Activated T-cell treated with anti-CD3 and anti-CD28 coated beads for 4 hours (primary cell): ENCODE data around the gene RRP7A.
"Not testable (repeated sequence)": the region's sequence is repeated elsewhere in the genome, so short reads cannot be mapped to it uniquely, and the experiment has no call there.

Experiments used
- DNase-seq: peaks from one replicate; pipeline ENCODE4 v3.0.0-alpha.2; 2020

Gene RRP7A

DNA sequence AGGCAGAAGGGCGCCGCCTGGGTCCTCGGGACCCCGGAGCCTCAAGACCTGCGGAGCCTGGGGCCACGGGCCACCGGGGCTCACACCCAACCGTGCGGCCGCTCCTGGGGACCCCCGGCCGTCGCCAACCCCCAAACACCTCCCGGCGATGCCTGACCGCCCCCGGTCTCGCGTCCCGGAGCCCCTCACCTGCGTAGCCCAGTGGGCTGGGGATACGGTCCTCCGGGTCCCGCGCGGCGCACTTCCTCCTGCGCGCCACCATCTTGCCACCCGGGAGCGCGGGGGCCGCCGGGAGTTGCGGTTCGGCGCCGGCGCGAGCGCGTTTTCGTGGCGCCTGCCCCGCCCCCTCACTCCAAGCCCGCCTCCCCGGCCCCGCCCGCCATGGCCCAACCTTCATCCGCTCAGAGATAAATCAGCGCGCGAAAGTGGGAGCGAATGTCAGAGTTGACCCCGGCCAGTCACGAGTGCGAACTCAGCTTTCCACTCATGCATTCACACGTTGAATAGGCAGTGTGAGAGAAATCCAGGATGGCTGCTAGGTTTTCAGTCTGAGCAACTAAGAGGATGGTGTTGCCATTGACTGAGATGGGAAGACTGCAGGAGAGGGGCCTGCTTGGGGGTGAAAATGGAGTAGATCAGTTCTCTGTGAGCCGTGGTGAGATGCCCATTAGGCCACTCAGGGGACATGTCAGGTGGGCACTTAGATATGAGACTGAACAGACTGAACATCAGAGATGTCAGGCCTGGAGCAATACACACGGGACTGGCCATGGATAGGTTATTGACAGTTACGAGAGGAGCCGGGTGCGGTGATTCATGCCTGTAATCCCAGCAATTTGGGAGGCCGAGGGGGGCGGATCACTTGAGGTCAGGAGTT lies at the start of gene RRP7A:
Gene RRP7A (minus strand): TSS at position 272 of the 877 bp plus-strand sequence. CDS start 10 bp downstream, at position 262.
- peak; percentile 78 for DNase-seq

DNA sequence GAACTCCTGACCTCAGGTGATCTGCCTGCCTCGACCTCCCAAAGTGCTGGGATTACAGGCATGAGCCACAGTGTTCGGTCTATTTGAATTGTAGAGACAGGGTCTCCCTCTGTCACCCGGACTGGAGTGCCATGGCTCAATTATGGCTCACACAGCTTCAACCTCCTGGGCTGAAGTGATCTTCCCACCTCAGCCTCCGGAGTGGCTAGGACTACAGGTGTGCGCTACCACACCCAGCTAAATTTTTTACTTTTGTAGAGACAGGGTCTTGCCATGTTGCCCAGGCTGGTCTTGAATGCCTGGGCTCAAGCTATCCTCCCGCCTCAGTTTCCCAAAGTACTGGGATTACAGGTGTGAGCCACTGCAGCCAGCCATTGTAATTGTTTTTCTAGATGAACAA lies 48.4 kb upstream of the RRP7A start:
- not testable (repeated sequence) for DNase-seq

DNA sequence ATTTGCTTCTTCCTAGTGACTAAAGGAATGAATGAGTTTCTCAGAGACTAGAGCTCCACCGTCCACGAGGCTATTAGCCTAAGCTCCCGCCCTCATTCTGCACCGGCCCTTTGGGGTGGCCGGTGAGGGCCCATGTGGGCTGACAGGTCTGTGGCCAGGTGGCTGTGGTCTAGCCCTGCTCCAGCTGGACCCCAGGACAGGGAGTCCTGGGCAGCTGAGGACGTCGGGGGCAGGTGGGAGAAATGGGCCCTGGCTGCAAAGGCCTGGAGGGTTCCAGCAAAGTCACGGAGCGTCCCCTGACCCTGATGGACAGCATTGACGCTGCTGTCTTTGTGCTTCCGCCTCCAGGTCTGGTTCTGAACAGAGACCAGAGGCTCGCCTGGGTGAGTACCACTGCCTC lies 46.4 kb upstream of the RRP7A start:
- no peak for DNase-seq

DNA sequence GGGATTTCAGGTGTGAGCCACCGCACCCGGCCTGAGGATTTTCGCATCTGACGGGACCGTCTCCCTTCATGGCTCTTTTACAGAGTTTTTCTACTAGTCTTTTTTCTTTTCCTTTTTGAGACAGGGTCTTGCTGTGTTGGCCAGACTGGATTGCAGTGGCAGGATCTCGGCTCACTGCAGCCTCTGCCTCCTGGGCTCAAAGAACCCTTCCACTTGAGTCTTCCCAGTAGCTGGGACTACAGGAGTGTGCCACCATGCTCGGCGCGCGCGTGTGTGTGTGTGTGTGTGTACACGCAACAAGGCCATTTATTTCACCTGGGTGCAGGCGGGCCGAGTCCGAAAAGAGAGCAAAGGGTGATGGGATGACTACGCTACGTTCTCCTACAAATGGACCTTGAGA lies 45.1 kb upstream of the RRP7A start:
- DNase-seq: no peak

GRCh38 chr22:42563943-42564342 lies 44.3 kb upstream of the RRP7A start:
- DNase-seq: not testable (repeated sequence)

DNA sequence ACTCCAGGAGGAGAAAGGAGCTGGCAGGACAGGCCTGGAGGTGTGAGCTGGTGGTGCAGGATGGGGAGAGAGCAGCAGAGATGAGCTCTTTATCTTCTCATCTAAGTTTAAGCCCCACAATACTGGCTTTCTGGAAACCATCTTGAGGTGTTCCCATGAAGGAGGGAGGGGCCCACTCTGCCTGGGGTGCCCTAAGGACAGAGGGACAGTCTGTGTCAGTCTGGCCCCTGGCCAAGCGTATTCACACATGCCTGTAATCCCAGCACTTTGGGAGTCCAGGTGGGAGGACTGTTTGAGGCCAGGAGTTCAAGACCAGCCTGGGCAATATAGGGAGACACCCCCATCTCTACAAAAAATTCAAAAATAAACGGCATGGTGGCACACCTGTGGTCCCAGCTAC lies 43.1 kb upstream of the RRP7A start:
- no peak for DNase-seq

DNA sequence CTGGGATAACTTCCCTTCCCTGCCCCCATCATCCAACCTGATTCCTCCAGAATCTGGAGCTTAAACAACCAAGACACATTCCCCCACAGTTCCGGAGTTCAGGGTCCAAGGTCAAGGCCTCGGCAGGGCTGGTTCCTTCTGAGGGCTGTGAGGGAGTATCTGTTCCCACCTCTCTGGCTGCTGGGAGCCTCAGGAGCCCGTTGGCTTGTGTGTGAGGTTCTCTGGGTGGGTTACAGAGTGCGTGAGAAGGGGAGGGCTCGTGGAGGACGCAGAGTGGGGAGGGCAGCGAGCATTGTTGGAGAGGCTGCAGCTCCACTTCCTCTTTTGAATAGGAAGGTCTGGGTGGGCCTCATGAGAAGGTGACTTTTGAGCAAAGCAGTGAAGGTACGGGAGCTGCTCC lies 42.7 kb upstream of the RRP7A start:
- DNase-seq: no peak

GRCh38 chr22:42561856-42562255 lies 42.3 kb upstream of the RRP7A start:
- no peak for DNase-seq

- DNase-seq: no peak
These were observed 41.2 kb upstream of the RRP7A start for GRCh38 chr22:42560781-42561180.

GRCh38 chr22:42560381-42560780 lies 40.8 kb upstream of the RRP7A start:
- no peak for DNase-seq

- peak; percentile 73 for DNase-seq
These were observed 34.1 kb upstream of the RRP7A start, which contains the start of gene SERHL2 for GRCh38 chr22:42553475-42554361. TSS of gene SERHL2 (plus strand) at chr22:42553956. CDS start at chr22:42554021, 65 bp downstream.

GRCh38 chr22:42552294-42552647 lies 32.7 kb upstream of the RRP7A start:
- not testable (repeated sequence) for DNase-seq

DNA sequence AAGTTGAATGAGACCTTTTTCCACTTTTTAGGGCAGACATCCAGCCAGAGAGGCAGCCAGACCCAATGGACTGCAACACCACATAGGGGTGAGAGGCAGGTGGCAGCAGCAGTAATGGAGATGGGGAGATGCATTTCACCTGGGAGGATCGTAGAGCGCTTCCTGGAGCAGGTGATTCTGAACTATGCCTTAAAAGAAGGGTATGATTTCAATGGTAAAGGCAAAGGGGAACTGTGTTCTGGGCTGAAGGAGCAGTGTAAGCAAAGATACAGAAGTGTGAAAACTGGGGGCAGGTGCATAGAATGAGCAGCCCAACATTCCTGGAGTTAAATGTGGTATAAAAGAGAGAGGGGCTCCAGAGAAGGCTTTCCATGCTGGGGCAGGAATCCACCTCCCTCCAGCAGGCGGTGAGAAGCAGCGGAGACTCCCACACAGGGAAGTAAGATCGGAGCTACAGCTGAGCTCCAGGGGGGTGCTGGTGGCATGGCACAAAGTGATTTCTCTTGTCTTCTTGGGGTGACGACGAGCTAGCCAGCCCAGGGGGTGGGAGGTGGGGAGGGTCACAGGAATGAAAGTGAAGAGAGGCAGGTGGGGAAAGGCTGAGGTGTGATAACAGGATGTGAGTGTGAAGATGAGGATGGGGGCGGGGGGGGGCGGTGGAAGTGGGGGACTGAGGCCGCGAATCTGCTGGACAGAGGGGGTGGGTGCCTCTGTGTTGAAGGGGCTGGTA lies 29.9 kb upstream of the RRP7A start:
- no peak for DNase-seq

GRCh38 chr22:42548597-42549330 lies 29.2 kb upstream of the RRP7A start:
- no peak for DNase-seq

DNA sequence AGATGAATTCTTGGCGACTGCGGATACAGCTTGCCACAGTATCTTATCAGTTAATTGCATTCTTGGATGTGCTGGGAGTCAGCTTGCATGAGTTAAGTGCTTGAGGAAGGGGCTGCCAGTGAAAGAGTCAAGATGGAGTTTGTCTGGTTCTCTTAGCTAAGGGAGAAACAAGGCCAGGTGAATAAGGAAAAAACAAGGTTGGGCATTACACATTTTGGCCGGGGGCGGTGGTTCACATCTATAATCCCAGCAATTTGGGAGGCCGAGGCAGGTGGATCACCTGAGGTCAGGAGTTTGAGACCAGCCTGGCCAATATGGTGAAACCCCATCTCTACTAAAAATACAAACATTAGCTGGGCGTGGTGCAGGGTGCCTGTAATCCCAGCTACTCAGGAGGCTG lies 28.5 kb upstream of the RRP7A start:
- DNase-seq: not testable (repeated sequence)

DNA sequence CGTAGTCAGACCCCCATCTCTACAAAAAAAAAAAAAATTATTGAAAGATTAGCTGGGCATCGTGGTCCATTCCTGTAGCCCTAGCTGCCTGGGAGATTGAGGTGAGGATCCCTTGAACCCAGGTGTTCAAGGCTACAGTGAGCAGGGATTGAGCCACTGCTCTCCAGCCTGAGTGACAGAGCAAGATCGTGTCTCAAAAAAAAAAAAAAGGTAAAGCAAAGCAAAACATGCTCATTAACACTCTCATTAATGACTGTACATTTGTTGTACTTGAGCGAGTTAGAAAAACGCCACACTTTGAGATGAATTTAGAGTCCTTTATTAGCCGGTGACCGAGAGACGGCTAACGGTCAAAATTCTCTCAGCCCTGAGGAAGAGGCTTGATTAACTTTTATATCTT lies 28.0 kb upstream of the RRP7A start:
- DNase-seq: no peak

DNA sequence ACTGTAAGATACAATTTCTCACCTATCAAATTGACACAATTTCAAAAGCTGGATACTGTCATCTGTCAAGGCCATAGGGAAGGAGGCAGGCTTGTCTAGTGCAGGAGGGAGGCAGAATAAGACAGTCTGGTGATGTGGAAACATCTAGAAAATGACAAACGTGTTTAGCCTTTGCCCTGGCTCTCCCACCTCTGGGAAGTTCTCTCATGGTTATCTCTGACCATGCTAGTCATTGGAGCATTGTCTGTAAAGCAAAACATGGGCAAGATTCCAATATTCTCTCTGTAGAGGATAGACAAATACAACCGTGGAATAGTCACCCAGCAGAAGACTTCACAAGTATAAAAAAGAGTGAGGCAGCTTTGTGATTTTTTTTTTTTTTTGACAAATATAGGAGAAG lies 25.1 kb upstream of the RRP7A start:
- DNase-seq: no peak

DNA sequence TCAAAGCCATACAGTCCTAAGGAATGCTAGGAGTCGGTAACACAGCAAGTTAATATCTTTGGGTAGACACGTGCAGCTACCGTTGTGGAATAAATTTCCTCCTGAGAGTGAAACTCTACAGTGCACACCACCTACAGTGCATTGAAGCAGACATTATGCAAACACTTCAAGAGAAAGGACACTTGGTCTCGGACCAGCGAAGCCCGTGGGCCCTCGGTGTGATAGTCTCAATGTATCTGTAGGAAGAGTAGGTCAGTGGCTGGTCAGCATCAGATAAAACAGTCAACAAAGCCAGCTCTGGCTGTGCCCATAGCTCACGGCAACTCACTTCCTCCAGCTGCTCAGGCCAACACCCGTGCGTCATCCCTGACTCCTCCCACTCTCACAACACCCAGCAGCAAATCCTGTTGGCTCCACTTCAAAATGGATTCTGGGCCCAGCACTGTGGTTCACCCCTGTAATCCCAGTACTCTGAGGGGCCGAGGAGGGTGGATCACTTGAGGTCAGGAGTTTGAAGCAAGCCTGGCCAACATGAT lies 19.7 kb upstream of the RRP7A start:
- DNase-seq: not testable (repeated sequence)

- not testable (repeated sequence) for DNase-seq
These were observed 17.7 kb upstream of the RRP7A start for GRCh38 chr22:42537199-42537831.

DNA sequence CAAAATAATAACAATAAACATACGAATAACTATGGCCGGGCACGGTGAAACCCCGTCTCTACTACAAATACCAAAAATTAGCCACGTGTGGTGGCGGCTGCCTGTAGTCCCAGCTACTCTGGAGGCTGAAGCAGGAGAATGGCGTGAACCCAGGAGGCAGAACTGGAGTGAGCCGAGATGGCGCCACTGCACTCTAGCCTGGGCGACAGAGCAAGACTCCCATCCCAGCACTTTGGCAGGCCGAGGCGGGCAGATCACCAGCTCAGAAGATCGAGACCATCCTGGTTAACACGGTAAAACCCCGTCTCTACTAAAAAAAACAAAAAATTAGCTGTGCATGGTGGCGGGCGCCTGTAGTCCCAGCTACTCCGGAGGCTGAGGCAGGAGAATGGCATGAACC lies 17.0 kb upstream of the RRP7A start:
- not testable (repeated sequence) for DNase-seq

DNA sequence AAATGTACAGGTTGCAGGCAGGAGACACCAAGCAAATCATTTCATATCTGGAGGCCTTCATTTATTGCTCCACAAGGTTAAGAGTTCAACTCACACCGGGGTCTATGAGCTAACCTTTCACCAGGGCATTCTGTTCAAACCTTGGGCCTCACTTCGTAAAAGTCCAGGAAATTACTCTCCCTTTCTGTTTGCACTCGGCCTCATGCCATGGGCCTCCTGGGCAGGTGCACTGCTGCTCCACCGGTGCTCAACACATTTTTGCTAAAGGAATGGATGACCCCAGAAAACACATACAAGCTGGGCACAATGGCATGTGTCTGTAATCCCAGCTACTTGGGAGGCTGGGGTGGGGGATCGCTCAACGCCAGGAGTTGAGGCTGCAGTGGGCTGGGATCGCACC lies 16.6 kb upstream of the RRP7A start:
- no peak for DNase-seq
